ENCODE results near the gene GTF3A.
A peak's percentile ranks its signal among the peaks of the same experiment; 100 is the strongest.

GTF3A gene

GRCh38 chr13:27405546-27406134 lies 18.8 kb upstream of the GTF3A start:
- no peak for DNase-seq

DNA sequence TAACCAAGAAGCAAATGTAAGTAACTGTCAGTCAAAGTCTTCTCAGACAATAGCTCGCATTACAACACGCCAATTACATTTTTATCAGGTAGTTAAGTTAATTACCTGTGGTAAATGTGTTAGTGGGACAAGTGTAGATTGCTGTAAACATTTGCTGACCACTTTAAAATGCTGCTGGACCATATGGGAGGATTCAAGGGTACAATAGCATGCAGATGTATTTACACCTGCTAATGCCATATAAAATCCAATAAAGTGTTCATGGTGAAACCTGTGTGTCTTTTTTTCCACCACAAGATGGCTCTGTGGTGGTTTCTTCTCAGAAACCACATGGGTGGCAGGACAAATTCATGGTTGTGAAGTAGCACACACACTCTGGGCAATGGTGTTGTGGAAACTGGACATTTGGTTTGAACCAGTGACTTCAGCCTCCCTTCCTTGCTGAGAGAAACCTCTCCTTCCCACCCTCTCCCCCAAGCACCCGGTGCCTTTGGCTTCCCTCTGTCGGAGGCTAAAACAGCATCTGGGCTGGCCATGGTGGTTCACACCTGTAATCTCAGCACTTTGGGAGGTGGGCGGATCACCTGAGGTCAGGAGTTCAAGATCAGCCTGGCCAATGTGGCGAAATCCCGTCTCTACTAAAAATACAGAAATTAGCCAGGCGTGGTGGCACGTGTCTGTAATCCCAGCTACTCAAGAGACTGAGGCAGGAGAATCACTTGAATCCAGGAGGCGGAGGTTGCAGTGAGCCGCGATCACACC lies 18.1 kb upstream of the GTF3A start:
- peak; percentile 2 for DNase-seq

DNA sequence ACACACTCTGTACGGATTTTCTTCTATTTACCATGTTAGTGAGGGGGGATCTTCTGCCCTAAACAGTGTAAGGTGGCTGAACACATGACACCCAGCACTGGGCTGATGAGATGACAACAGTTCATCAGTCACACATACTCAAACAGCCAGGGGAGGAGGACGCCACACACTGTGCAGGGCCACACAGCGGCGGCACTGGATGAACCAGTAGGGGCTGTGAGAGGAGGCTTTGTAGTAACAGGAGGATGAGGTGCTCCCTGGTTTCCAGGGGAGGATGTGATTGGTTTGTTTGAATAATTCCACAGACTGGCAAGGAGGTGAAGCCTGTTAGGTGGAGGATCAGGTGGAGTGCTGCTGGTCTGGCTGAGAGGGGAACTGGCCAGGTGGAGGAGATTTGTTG lies 16.3 kb upstream of the GTF3A start:
- DNase-seq = no peak

- DNase-seq = no peak
Observed at GRCh38 chr13:27409013-27409412, 15.4 kb upstream of the GTF3A start.

GRCh38 chr13:27411341-27411740 lies 13.1 kb upstream of the GTF3A start:
- no peak for DNase-seq

- no peak for DNase-seq
Observed at GRCh38 chr13:27415116-27415515, 9.3 kb upstream of the GTF3A start.

- DNase-seq = no peak
Observed at GRCh38 chr13:27419328-27419727, 5.1 kb upstream of the GTF3A start.

- no peak for DNase-seq
Observed at GRCh38 chr13:27421101-27421871, 3.1 kb upstream of the GTF3A start.

DNA sequence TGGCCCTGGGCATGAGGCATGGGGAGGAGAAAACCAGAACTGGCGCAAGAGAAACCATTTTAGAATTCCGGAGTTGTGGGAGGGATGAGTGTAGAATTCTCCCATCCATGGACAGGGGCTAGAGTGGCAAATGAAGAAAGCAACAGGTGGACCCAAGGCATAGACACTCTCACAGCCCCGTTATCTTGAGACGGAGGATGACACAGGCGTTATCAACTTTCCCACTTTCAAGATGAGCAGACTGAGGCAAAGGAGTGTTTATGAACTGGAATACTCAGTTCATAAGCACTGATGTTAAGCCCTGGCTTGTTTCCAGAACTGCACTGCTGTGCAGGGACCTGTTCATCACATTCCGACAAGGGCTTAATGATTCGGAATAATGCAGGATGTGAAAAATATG lies 1.1 kb upstream of the GTF3A start:
- no peak for DNase-seq

GRCh38 chr13:27425158-27425917 lies 919 bp downstream of the GTF3A start:
- no peak for DNase-seq

GRCh38 chr13:27425918-27426630 lies 1.7 kb downstream of the GTF3A start:
- DNase-seq = peak; percentile 63

GRCh38 chr13:27427641-27428040 lies 3.2 kb downstream of the GTF3A start:
- no peak for DNase-seq

- no peak for DNase-seq
Observed at GRCh38 chr13:27428160-27428559, 3.7 kb downstream of the GTF3A start.

GRCh38 chr13:27432180-27432579 lies 7.8 kb downstream of the GTF3A start:
- DNase-seq = no peak

DNA sequence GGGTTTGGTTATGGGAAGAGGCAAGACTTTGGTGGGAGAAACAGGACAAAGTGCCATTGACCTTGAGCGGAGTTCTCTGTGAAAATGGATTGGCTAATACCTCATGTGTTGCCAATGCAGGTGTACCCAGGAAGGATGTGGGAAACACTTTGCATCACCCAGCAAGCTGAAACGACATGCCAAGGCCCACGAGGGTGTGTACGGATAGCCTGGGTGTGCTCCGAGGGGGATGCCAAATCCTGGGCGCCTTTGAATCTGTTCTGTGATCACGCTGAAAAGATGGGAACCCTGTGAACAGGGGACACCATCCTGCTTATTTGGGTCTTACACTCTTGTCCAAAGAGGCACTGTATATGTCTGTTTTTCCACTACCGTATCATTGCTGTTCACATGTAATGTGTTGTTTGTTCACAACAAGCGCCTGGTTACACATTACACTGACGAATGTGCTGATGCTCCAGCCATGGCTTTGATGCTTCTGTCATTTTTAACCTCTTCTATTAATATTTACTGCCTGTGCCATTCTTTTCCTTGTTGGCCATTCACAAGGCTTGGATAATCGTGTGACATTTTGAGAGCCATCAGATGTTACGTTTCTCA lies 8.3 kb downstream of the GTF3A start:
- DNase-seq = no peak

GRCh38 chr13:27437126-27437525 lies 12.7 kb downstream of the GTF3A start:
- no peak for DNase-seq

DNA sequence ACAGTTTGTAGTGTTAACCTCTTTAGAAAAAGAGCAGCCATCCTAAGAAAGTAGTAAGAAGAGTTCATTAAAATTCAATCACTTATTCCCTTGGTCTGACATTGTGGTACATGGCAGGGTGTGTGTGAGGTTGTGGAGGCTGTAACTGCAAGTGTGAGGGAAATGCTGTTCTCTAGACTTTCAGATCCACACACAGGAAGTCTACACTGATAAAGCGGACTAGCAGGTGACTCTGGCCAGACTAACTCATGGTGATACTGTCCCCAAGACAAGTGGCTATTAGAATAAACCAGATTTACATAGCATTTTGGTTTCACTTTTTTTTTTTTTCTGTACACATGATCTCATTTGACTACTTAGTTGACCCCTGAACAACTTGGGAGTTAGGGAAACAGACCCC lies 16.0 kb downstream of the GTF3A start:
- no peak for DNase-seq

GRCh38 chr13:27442071-27442647 lies 17.7 kb downstream of the GTF3A start:
- no peak for DNase-seq

DNA sequence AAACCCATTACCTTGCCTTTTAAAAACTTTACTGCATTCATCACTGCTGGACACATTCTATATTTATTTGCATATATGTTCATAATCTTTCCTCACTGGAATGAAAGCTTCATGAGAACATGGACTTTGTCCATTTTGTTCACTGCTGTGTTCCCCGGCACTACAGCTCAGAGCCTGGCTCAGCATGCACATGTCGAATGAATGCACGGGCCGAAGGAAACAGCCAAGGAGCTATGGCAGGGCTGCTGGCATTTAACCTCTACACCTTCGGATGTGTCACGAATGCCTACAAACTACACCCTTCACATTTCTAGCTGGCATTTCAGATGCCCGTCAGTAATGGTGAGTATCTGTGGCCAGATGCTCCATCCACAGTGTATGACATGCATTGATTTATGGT lies 18.4 kb downstream of the GTF3A start:
- DNase-seq = no peak

- DNase-seq = no peak
Observed at GRCh38 chr13:27446986-27447583, 22.7 kb downstream of the GTF3A start.

GRCh38 chr13:27448308-27448707 lies 23.9 kb downstream of the GTF3A start:
- DNase-seq = no peak
